ENCODE results near the gene ADCY3. TPM values are rescaled to one million over a fixed set of nuclear protein-coding genes. Genes with fewer than 3 reads are reported as not detected.

The ADCY3 gene
- total and polyA plus RNA-seq, 10 of the 15 experiments (the other 5 are each of a cell fraction or from before 2014, with no cell fraction given), result 2.8 to 102 (median 50.4) TPM

GRCh38 chr2:24939353-24939752, 19.3 kb upstream of the ADCY3 start:
- WGBS (ENCODE audit: insufficient coverage, insufficient replicate concordance, low lambda C conversion rate, missing lambda C conversion rate), result 60% methylated on average over 6 of the region's 6 CpGs
- no TSS peak for BruUV-seq (replicated peaks)
- ATAC-seq (no peak), FAIRE-seq (no peak), DNase-seq (ENCODE audit: low read depth, low spot score) (no peak)
- no peaks in the 10 kb centered on the region for H4K20me1 ChIP-seq (ENCODE audit: control insufficient read depth, insufficient read depth)
- H3K4me2 ChIP-seq (ENCODE audit: control insufficient read depth, insufficient read depth), result no peak overlapping the region
- no peak overlapping the region for H3K4me3 ChIP-seq
- no peak overlapping the region for H2AFZ ChIP-seq (ENCODE audit: control insufficient read depth, low read depth, low read length)
- ChIA-PET CTCF (interaction anchor here (0.7 to 1.0 kb wide), 2 partner anchors 8 to 108 kb away, joined by 3 to 5 read pairs; no protein-coding TSS in a partner anchor), RAD21 (ENCODE audit: unreplicated experiment) (no interaction called here), SMC1A (ENCODE audit: uncharacterized antibody, unreplicated experiment) (interaction anchor here (0.8 kb wide), 1 partner anchor 21 kb away, joined by 3 read pairs; no protein-coding TSS in a partner anchor), POLR2A (interaction anchor here (0.6 to 0.9 kb wide), 2 partner anchors 31 to 53 kb away, joined by 3 to 4 read pairs; no protein-coding TSS in a partner anchor)
- no peaks in the 10 kb centered on the region for H3K27me3 ChIP-seq (replicated peaks in 1 of 2; ENCODE audit: control insufficient read depth in 2 of 2, insufficient read depth in 2 of 2, low read length in 1 of 2)
- H3K4me1 ChIP-seq (ENCODE audit: control insufficient read depth, insufficient read depth, low read length), result no peaks in the 10 kb centered on the region
- no peak overlapping the region for H3K9ac ChIP-seq (ENCODE audit: control insufficient read depth, insufficient read depth, low read length)
- peaks cover 0 to 3% of the 10 kb centered on the region in 2 experiments; a peak in 2 of 4 replicates for H3K36me3 ChIP-seq (ENCODE audit: control insufficient read depth in 2 of 2, insufficient read depth in 2 of 2, low read length in 1 of 2)
- intact Hi-C loops (cut with micrococcal nuclease; ENCODE audit: unreplicated experiment) (no loop called here), in situ Hi-C loops (cut with MboI) (no loop called here)
- no peaks in the 10 kb centered on the region for H3K9me3 ChIP-seq (replicated peaks; ENCODE audit: control insufficient read depth, insufficient read depth, low read length)
- no peak overlapping the region for H3K27ac ChIP-seq (ENCODE audit: control insufficient read depth, insufficient read depth)
- TF ChIP-seq RAD21 (IDR thresholded peaks at IDR 0.05; ENCODE audit: insufficient read depth, low read depth, low read length), result no peak
- no peak for TF ChIP-seq BACH1 (IDR thresholded peaks at IDR 0.05; ENCODE audit: borderline replicate concordance)
- no peak for TF ChIP-seq POLR2A (IDR thresholded peaks at IDR 0.05; ENCODE audit: low read depth, low read length)
- TF ChIP-seq SREBF1 (IDR thresholded peaks at IDR 0.05; ENCODE audit: low read length), result no peak
- TF ChIP-seq HSF1 (IDR thresholded peaks at IDR 0.05; ENCODE audit: low read depth, low read length), result no peak
- TF ChIP-seq CREB1 (IDR thresholded peaks at IDR 0.05; ENCODE audit: low read depth), result no peak
- no peak for TF ChIP-seq HDGF (IDR thresholded peaks at IDR 0.05)
- TF ChIP-seq ZNF207 (IDR thresholded peaks at IDR 0.05; ENCODE audit: borderline replicate concordance), result no peak
- no peaks in the 10 kb centered on the region for H3K79me2 ChIP-seq (ENCODE audit: control insufficient read depth, insufficient read depth, low read length)
